ENCODE results near the gene IL5RA.

IL5RA gene

DNA sequence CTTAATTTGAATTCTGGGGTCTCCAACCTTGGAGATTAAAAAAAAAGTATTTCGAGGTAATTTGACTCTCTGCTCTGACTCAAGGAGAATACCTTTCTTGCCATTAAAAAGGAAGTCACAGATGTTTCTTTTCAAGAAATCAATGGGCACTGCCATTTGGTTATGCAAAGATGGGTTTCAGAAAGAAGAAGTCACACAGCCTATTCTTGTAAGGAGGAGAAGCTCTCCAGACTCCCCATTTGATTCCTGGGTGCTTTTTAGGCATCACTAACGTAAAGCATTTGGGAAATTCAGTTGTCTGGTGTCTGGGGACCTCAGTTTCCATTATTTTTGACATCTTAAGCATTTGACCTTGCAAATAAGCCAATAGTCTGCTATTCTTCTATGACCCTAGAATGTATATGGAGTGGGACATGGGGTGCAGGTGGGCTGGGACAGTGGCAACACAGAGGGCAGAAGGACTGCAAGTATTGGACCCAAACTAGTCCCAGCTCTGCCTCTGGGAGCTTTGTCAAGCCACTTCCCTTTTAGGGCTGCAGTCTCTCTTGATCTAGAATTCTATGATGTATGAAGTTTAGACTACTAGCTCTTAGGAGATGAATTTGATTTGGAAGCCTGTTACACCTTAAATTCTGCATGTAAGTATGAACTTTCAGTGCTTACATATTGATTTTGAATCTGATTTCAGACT, 27.8 kb downstream of the IL5RA start:
- no peak overlapping the region for H3K27ac ChIP-seq (ENCODE audit: low read length)
- peaks cover 13% of the 10 kb centered on the region for H3K4me1 ChIP-seq (ENCODE audit: control insufficient read depth, low read depth, low read length)
- H3K36me3 ChIP-seq (ENCODE audit: control insufficient read depth, low read depth, low read length): no peaks in the 10 kb centered on the region
- H3K9ac ChIP-seq (ENCODE audit: low read length): no peak overlapping the region
- no peak overlapping the region for H3K4me3 ChIP-seq (ENCODE audit: low read length)
- no peaks in the 10 kb centered on the region for H3K9me3 ChIP-seq (ENCODE audit: control insufficient read depth, low read depth, low read length)
- no peaks in the 10 kb centered on the region for H3K27me3 ChIP-seq (ENCODE audit: control insufficient read depth, insufficient read depth, low read length)

GRCh38 chr3:3081381-3082233, 28.6 kb downstream of the IL5RA start:
- H3K4me3 ChIP-seq (ENCODE audit: low read length): no peak overlapping the region
- no peak overlapping the region for H3K9ac ChIP-seq (ENCODE audit: low read length)
- H3K4me1 ChIP-seq (ENCODE audit: control insufficient read depth, low read depth, low read length): peaks cover 13% of the 10 kb centered on the region
- no peaks in the 10 kb centered on the region for H3K36me3 ChIP-seq (ENCODE audit: control insufficient read depth, low read depth, low read length)
- no peak overlapping the region for H3K27ac ChIP-seq (ENCODE audit: low read length)
- H3K9me3 ChIP-seq (ENCODE audit: control insufficient read depth, low read depth, low read length): no peaks in the 10 kb centered on the region
- no peaks in the 10 kb centered on the region for H3K27me3 ChIP-seq (ENCODE audit: control insufficient read depth, insufficient read depth, low read length)

- Histone ChIP-seq H3K9ac (ENCODE audit: low read length) (no peak overlapping the region), H3K9me3 (ENCODE audit: control insufficient read depth, low read depth, low read length) (no peaks in the 10 kb centered on the region), H3K36me3 (ENCODE audit: control insufficient read depth, low read depth, low read length) (no peaks in the 10 kb centered on the region), H3K27ac (ENCODE audit: low read length) (no peak overlapping the region), H3K4me1 (ENCODE audit: control insufficient read depth, low read depth, low read length) (peaks cover 13% of the 10 kb centered on the region), H3K4me3 (ENCODE audit: low read length) (no peak overlapping the region), H3K27me3 (ENCODE audit: control insufficient read depth, insufficient read depth, low read length) (no peaks in the 10 kb centered on the region)
These were observed 29.9 kb downstream of the IL5RA start for GRCh38 chr3:3080309-3080708.

GRCh38 chr3:3074551-3075257, 35.5 kb downstream of the IL5RA start:
- Histone ChIP-seq H3K27me3 (ENCODE audit: control insufficient read depth, insufficient read depth, low read length) (no peaks in the 10 kb centered on the region), H3K9ac (ENCODE audit: low read length) (no peak overlapping the region), H3K4me3 (ENCODE audit: low read length) (no peak overlapping the region), H3K27ac (ENCODE audit: low read length) (no peak overlapping the region), H3K36me3 (ENCODE audit: control insufficient read depth, low read depth, low read length) (no peaks in the 10 kb centered on the region), H3K9me3 (ENCODE audit: control insufficient read depth, low read depth, low read length) (no peaks in the 10 kb centered on the region), H3K4me1 (ENCODE audit: control insufficient read depth, low read depth, low read length) (no peaks in the 10 kb centered on the region)

GRCh38 chr3:3071136-3071535, 39.0 kb downstream of the IL5RA start:
- Histone ChIP-seq H3K27me3 (ENCODE audit: control insufficient read depth, insufficient read depth, low read length) (no peaks in the 10 kb centered on the region), H3K36me3 (ENCODE audit: control insufficient read depth, low read depth, low read length) (no peaks in the 10 kb centered on the region), H3K4me1 (ENCODE audit: control insufficient read depth, low read depth, low read length) (no peaks in the 10 kb centered on the region), H3K9ac (ENCODE audit: low read length) (no peak overlapping the region), H3K27ac (ENCODE audit: low read length) (no peak overlapping the region), H3K9me3 (ENCODE audit: control insufficient read depth, low read depth, low read length) (no peaks in the 10 kb centered on the region), H3K4me3 (ENCODE audit: low read length) (no peak overlapping the region)

- H3K9ac ChIP-seq (ENCODE audit: low read length): no peak overlapping the region
- H3K36me3 ChIP-seq (ENCODE audit: control insufficient read depth, low read depth, low read length): no peaks in the 10 kb centered on the region
- no peak overlapping the region for H3K27ac ChIP-seq (ENCODE audit: low read length)
- no peaks in the 10 kb centered on the region for H3K27me3 ChIP-seq (ENCODE audit: control insufficient read depth, insufficient read depth, low read length)
- no peaks in the 10 kb centered on the region for H3K4me1 ChIP-seq (ENCODE audit: control insufficient read depth, low read depth, low read length)
- H3K4me3 ChIP-seq (ENCODE audit: low read length): no peak overlapping the region
- no peaks in the 10 kb centered on the region for H3K9me3 ChIP-seq (ENCODE audit: control insufficient read depth, low read depth, low read length)
These were observed 40.5 kb downstream of the IL5RA start for GRCh38 chr3:3069723-3070122.

DNA sequence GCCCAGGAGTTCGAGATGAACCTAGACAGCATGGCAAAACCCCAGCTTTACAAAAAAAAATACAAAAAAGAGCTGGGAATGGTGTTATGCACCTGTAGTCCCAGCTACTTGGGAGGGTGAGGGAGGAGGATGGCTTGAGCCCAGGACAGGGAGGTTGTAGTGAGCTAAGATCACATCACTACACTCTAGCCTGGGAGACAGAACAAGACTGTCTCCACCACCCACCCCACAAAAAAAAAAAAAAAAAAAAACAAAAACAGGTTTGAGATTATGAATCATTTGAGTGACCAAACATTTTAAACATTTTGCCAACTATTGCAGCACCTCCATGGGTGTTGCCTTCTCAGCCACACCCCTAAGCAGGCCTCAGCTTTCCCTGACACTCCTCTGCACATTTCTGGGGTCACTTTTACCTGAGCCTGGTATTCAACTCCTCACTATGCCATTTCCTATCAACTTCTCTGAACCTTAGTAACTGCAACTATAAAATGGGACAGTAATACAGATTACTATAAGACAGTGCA, 41.8 kb downstream of the IL5RA start:
- H3K4me3 ChIP-seq (ENCODE audit: low read length): no peak overlapping the region
- no peak overlapping the region for H3K9ac ChIP-seq (ENCODE audit: low read length)
- no peaks in the 10 kb centered on the region for H3K4me1 ChIP-seq (ENCODE audit: control insufficient read depth, low read depth, low read length)
- no peak overlapping the region for H3K27ac ChIP-seq (ENCODE audit: low read length)
- no peaks in the 10 kb centered on the region for H3K27me3 ChIP-seq (ENCODE audit: control insufficient read depth, insufficient read depth, low read length)
- H3K9me3 ChIP-seq (ENCODE audit: control insufficient read depth, low read depth, low read length): no peaks in the 10 kb centered on the region
- H3K36me3 ChIP-seq (ENCODE audit: control insufficient read depth, low read depth, low read length): no peaks in the 10 kb centered on the region

GRCh38 chr3:3066910-3067309, 43.3 kb downstream of the IL5RA start:
- H3K4me1 ChIP-seq (ENCODE audit: control insufficient read depth, low read depth, low read length): peaks cover 6% of the 10 kb centered on the region
- H3K4me3 ChIP-seq (ENCODE audit: low read length): no peak overlapping the region
- H3K9me3 ChIP-seq (ENCODE audit: control insufficient read depth, low read depth, low read length): no peaks in the 10 kb centered on the region
- no peaks in the 10 kb centered on the region for H3K27me3 ChIP-seq (ENCODE audit: control insufficient read depth, insufficient read depth, low read length)
- H3K36me3 ChIP-seq (ENCODE audit: control insufficient read depth, low read depth, low read length): no peaks in the 10 kb centered on the region
- H3K27ac ChIP-seq (ENCODE audit: low read length): no peak overlapping the region
- H3K9ac ChIP-seq (ENCODE audit: low read length): no peak overlapping the region

DNA sequence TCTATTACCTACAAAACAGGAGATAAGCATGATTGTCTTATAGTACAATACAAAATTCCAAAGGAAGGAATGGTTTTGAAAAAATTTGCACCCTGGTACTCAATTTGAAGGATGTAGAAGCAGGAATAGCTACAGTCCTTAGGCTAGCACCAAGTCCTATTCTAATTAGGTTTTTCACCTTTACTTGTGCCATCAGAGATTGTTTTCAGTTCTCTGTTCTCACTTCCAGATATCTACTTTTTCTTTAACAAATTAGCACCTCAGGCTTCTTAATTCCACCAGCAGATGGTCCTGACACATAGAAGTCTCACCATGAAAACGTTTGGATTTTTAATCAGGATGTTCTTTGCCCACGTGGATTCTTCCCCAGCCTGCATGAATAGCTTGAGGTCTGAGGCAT, 43.8 kb downstream of the IL5RA start:
- no peaks in the 10 kb centered on the region for H3K36me3 ChIP-seq (ENCODE audit: control insufficient read depth, low read depth, low read length)
- H3K27me3 ChIP-seq (ENCODE audit: control insufficient read depth, insufficient read depth, low read length): no peaks in the 10 kb centered on the region
- no peak overlapping the region for H3K27ac ChIP-seq (ENCODE audit: low read length)
- no peaks in the 10 kb centered on the region for H3K9me3 ChIP-seq (ENCODE audit: control insufficient read depth, low read depth, low read length)
- no peak overlapping the region for H3K4me3 ChIP-seq (ENCODE audit: low read length)
- no peak overlapping the region for H3K9ac ChIP-seq (ENCODE audit: low read length)
- H3K4me1 ChIP-seq (ENCODE audit: control insufficient read depth, low read depth, low read length): peaks cover 7% of the 10 kb centered on the region

- H3K36me3 ChIP-seq (ENCODE audit: control insufficient read depth, low read depth, low read length): no peaks in the 10 kb centered on the region
- no peak overlapping the region for H3K27ac ChIP-seq (ENCODE audit: low read length)
- no peaks in the 10 kb centered on the region for H3K9me3 ChIP-seq (ENCODE audit: control insufficient read depth, low read depth, low read length)
- H3K9ac ChIP-seq (ENCODE audit: low read length): no peak overlapping the region
- no peak overlapping the region for H3K4me3 ChIP-seq (ENCODE audit: low read length)
- peaks cover 12% of the 10 kb centered on the region for H3K4me1 ChIP-seq (ENCODE audit: control insufficient read depth, low read depth, low read length)
- H3K27me3 ChIP-seq (ENCODE audit: control insufficient read depth, insufficient read depth, low read length): no peaks in the 10 kb centered on the region
These were observed 44.3 kb downstream of the IL5RA start for GRCh38 chr3:3065876-3066275.

- Histone ChIP-seq H3K4me3 (ENCODE audit: low read length) (no peak overlapping the region), H3K9me3 (ENCODE audit: control insufficient read depth, low read depth, low read length) (no peaks in the 10 kb centered on the region), H3K9ac (ENCODE audit: low read length) (no peak overlapping the region)
These were observed 45.9 kb downstream of the IL5RA start for GRCh38 chr3:3064297-3064696.

More at GRCh38 chr3:3064297-3064696, 45.9 kb downstream of the IL5RA start:
- no peaks in the 10 kb centered on the region for H3K27me3 ChIP-seq (ENCODE audit: control insufficient read depth, insufficient read depth, low read length)
- H3K4me1 ChIP-seq (ENCODE audit: control insufficient read depth, low read depth, low read length): peaks cover 23% of the 10 kb centered on the region
- H3K27ac ChIP-seq (ENCODE audit: low read length): no peak overlapping the region
- H3K36me3 ChIP-seq (ENCODE audit: control insufficient read depth, low read depth, low read length): no peaks in the 10 kb centered on the region

Data from iPS-18a (cell line).